Spleen (tissue), 7 donors: ENCODE data around the gene CD164L2.

Experiments
- POLR2A ChIP-seq, 3 donors: fragments of 450-650 bp; IDR thresholded peaks; one replicate each; pipeline ENCODE4 v1.5.1; 2017; ENCODE audit warnings: antibody characterized with exemption in 3 of 3, mild to moderate bottlenecking in 1 of 3
- TF ChIP-seq, protein P1 (sequence below), 11 experiments: fragments of 200-600 bp in 7 of 11; fragments of 450-650 bp in 4 of 11; sonication (generic) in 4 of 11; IDR thresholded peaks in 8 of 11; conservative IDR thresholded peaks in 3 of 11; 1 replicate in 7 of 11; 2 replicates in 4 of 11; pipeline versions ENCODE4 v1.4.0 to v1.8.0; 2016 to 2021; ENCODE audit warnings: antibody characterized with exemption in 11 of 11, inconsistent platforms in 4 of 11, mild to moderate bottlenecking in 1 of 11
- donor health status: DM: no; HTN: no; CAD: no; lungs with moderate emphysema.
- donor health status: DM: no; HTN: no; CAD: no.
- donor health status: DM: no; HTN: no; CAD: no.

DNA sequence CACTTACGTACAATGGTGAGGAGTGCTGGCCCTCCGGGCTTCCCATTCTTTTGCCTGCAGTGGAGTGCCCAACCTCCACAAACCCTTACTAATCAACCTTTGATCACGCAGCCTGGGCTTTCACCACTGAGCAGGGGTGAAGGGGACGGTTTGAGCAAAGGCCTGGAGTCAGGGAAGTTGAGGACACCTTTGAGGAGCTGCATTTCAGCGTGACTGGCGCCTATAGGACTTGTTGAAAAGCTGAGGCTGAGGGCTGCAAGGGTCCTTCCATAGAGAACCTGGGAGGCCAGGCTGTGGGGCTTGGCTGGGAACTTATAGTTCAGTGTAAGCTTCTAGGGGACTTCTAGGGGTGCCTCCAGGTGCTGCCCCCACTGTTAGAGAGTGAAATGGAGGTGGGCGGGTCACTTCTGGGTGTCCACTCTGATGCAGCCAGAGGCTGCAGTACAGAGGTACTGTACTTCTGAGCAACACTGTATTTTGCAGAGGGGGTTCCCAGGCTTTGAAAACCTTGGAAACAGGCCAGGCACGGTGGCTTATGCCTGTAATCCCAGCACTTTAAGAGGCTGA is 31.5 kb downstream of the CD164L2 start:
- TF ChIP-seq, protein P1, sequence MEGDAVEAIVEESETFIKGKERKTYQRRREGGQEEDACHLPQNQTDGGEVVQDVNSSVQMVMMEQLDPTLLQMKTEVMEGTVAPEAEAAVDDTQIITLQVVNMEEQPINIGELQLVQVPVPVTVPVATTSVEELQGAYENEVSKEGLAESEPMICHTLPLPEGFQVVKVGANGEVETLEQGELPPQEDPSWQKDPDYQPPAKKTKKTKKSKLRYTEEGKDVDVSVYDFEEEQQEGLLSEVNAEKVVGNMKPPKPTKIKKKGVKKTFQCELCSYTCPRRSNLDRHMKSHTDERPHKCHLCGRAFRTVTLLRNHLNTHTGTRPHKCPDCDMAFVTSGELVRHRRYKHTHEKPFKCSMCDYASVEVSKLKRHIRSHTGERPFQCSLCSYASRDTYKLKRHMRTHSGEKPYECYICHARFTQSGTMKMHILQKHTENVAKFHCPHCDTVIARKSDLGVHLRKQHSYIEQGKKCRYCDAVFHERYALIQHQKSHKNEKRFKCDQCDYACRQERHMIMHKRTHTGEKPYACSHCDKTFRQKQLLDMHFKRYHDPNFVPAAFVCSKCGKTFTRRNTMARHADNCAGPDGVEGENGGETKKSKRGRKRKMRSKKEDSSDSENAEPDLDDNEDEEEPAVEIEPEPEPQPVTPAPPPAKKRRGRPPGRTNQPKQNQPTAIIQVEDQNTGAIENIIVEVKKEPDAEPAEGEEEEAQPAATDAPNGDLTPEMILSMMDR (IDR thresholded peaks at IDR 0.05 in 8 of 11, conservative IDR thresholded peaks at IDR 0.05 in 3 of 11) = no peak
- no peak for TF ChIP-seq POLR2A (IDR thresholded peaks at IDR 0.05)
